Measurements from ENCODE around the gene PDE4D.

Gene PDE4D

DNA sequence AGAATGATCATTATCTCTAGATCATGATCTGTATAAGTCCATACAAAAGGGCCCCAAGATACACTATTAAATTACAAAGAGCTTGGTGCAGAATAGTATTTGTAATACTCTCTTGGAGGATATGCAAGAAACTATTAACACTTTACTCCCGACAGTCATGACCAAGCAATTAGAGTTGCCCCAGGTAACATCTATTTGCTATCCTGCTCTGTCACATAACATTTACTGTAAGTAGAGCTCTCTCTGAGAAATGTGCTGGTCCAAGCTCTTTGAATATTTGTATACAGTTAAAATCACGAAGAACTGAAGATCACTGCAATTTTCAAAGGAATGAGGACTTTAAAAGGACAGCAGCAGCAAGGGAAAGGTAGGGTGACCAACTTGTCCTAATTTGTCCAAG is 757.0 kb downstream of the PDE4D start:
- no peak for DNase-seq (ENCODE audit: low read depth)

DNA sequence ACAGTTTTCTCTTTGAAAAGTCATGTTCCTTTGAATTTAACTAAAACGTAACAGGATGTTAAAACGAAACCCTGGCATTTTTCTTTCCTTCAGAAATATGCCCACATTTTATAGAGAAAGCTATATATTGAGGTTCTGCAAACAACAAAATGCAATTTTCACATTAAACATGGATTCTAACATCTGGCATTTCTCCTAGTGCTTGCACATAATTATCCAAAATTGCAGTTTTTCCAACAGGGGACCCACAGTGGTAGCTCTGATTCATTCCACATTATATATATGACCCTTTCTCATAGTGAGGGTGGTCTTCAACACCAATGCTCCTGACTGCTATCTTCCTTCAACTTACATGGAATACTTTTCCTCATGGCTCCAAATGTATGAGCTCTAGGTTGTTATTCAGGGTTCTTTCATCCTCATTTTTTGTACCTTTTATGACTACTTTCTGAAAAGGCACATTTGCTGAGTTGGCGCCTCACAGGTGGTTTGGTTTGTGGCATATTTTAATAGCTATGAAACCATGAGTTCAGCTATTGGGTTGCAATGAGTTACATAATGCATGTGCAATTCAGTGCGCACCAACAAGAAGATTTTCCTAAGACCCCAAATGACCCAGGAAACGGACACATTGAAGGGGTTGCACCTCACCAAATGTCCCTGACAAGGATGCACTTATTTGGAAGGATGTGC is 758.9 kb downstream of the PDE4D start:
- DNase-seq (ENCODE audit: low read depth) = no peak

DNA sequence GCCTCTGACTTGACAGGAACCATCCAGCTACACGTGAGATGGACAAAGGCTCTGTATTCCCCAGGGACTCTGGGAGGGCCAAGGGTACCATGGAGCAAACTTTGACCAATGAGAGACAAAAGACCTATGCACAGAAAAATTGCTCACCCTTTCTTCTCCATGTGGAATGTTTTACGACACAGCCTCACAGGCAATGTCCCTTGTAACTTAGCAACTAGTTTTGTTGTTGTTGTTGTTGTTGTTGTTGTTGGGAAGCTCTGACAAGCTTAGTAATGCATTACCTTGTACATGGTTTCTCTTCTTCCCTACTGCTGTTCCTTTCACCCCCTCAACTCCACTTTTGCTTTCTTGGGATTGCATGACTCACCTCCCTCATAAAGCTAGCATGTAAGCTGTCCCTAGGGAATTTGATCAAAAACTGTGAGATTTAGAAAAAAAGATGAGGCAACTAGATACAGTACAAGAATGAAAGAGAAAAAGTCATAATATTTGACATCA is 759.7 kb downstream of the PDE4D start:
- DNase-seq (ENCODE audit: low read depth) = no peak

DNA sequence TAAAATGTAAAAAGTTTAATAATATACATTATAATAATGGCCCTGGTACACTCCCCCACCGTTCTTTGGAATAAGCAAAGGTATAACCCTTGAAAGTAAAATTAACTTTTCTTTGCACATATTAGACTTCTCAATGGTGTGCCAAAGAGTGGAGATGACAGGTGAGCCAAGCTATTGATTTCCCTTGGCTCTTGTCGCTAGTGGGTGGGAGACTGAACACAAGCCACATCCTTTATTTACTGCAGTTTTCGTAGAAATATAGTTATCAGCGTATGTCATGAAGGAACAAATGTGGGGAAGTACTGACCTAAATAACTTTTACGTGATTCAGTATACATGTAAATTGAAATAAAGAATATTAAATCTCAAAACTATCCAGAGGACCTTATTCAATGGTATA is 761.4 kb downstream of the PDE4D start:
- no peak for DNase-seq (ENCODE audit: low read depth)

DNA sequence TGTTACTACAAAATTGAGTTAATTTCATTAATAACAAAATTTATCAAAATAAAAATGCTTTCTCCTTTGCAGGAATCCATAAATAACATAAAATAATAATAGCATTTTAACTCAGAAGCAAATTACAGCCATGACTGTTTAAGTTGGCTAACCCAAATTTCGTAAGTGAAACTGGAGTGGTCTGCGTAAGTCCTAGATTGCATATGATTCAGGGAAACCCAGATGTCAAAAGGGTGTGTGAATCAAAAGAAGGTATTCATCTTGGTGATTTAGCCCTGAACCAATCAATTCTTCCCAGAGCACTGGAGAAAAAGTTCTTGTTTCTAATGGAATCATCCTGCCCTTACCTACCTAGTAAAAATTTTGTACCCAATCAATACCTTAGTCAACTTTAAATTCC is 763.1 kb downstream of the PDE4D start:
- no peak for DNase-seq (ENCODE audit: low read depth)

DNA sequence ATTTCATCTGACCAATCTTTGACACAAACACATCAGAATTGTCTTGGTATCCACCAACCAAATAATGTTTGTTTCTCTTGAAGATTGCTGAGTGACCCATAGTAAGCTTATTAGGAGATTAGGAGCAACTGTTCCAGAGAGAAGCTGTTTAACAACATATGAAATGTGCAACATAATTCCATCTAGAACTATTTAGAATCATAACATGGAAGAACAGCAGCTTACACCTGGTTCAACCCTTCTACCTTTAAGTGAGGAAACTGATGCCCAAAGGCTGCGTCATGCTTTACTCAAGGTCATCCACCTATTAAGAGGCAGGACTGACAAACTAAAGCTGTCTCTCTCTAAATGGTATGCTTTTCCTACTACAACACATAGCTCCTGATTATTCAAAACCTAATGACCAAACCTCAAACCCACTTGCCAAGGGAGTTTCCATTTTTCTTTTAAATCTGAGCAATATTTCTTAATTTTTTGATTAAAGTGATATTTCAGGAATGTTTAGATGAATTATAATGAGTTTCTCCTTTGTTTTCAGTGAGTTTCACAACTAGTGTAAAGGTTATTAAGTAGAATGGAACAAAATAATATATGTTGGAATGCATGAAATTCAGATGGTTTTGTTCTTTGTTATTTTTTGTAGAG is 764.8 kb downstream of the PDE4D start:
- no peak for DNase-seq (ENCODE audit: low read depth)

DNA sequence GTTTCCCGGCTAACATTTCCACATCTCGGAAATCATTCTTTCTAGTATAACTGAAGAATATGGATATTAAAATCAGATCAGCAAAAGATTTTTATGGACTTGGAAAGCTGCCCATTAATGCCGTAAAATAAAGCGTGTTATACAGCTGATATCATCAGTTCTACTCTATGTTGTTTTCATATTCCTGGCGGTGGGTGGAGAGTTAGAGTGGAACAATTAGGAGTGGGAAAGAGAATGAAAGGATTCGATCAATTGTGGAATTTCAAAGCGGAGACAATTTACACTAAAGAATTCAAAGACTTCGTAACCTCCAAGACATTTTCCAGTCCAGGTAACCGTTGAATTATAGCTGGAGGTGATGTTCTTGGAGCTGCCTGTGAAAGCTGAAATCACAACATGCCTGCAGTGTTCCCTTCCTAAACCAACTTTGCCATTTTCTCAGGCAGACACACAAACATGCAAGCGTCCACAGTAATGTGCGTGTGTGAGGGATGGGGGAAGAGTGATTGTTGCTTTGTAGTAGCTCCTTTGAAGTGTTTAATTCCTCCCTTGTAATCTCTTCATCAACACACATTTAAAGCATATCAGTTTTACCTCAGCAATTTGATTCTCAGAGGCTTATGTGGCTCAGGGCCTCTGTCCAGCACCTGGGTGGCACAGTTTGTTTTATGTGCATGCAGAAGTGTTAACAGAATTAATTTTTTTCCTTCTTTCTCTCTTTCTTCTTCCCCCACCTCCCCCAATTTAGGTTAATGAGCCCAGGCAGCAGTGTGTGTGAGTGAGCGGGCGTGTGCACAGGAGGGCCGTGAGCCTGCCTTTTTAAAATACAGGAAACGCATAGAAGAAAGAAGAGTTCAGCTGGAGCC is 766.6 kb downstream of the PDE4D start:
- DNase-seq (ENCODE audit: low read depth) = no peak

DNA sequence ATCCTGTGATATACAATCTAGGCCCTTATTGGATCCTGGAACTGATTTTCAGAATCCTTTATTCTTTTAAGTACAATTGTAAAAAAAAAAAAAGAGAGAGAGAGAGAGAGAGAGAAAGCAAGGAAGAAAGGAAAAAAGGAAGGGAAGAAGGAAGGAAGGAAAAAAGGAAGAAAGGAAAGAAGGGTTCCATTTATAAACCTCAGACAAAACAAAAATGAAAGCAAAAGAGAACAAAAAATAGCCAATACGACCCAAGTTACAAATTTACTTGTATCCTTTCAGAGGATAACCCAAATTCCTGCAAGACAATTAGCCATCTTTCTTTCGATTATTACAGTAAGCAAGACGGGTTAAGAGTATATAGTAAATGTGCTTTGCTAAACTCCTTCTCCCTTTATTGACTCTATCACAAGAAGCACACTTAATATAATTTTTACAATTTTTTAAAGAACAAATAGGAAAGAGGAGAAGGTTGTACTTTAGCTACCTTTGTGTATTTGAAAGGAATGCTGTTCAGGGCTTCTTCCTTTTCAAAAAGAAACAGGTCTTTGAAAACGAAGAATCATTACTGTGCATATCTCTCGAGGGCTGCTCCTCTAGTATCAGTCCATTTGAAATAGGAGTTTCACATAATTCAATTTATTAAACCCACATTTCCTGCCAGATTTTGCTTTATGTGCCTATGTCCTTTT is 767.4 kb downstream of the PDE4D start:
- no peak for DNase-seq (ENCODE audit: low read depth)

DNA sequence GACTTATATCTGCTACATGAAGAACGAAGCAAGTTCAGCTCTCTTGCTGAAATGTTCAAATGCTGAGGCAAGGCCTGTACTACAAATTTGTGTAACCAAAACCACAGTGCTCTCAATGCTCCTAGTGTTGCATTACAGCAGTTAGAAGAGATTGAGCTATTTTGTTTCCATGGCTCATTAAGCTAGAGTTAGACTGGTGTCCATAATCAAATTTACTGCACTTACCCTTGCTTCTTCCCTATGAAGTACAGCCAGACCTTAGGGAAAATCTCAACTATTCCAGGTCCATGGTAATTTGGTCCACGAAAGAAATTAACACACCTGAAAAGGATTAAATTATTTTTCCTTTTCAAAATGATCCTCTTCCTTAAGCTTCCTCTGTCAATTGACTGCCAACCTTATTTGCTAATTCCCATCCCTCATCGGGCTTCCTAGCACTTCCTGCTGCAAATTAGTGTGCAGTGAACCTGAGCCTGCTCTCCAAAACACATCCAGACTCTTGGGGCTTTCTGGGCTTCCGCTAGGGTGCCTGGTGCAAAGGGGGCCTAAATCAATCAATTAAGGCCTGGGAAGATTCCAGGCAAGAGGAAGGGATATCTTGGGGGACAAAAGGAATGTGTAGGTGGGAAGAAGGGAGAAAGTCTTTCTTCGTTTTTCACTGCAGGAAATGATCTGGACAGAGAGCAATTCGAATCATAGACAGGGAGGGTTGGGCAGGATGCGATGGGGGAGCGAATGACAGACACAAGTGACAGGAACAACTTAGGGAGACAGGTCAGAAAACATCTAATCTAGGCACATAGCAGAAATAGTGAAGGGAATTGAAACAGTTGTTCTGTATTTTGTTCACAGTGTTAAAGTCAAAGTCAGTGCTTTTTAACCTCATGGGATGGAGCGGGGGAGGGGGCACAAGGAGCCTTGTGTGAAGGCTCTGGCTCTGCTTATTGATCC is 768.2 kb downstream of the PDE4D start:
- no peak for DNase-seq (ENCODE audit: low read depth)

DNA sequence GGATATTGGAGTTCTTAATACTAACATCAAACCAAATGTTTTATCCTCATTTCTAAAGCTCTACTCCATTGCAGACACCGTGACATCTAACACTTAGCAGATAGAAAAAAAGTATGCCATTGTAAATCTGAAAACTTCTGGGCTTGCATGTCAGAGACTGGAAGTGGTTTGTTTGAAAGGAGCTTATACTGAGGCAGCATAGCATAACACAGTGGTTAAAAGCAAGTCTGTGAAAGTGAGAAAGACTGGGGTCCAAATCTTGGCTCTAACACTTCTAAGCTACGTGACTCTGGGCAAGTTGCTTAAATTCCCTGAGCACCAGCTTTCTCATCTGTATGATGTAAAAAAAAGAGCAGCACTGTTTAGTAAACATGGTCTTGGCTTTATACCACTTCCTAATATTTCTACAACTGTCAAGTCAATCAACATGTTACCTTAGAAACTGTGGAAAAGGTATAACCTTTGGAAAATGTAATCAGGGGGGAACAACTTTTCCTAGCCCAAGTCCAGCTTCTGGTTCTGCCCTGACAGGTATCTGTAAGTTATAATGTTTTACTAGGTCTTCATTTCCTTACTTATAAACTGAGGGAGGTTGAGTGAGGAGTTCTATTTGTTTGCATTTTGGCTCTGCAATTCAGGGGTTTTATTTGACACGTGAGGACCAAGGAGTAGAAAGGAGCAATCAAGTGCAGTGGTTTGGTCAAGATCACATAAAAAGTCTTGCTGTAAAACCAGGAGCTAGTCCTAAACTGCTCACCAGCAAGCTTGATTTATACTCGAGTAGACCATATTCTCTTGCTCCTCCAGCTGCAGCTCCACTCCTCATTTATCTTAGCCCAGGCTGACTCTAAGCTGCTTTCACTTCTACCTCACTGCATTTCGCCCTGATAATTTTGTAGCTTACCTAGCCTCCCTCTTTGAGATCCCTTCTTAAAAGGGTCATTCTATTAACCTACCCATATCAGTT is 769.6 kb downstream of the PDE4D start:
- no peak for DNase-seq (ENCODE audit: low read depth)

DNA sequence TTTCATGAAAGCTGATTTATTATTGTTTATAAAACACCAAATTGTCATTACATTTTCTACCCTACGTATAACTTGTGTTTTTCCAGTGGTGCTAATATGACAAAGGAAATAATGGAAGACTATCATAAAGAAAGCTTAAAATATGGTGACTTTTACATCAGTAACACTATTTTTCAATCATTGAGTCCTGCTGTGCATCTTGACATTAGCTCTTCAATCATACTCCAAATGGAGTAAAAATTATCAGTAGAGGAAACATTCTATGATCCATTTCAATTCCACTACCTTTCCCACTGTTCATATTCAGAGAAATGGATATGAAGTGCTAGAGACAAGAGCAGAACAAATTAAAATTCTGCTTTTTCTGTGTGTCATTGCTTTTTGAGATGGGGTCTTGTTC is 774.0 kb downstream of the PDE4D start:
- DNase-seq (ENCODE audit: low read depth) = no peak

DNA sequence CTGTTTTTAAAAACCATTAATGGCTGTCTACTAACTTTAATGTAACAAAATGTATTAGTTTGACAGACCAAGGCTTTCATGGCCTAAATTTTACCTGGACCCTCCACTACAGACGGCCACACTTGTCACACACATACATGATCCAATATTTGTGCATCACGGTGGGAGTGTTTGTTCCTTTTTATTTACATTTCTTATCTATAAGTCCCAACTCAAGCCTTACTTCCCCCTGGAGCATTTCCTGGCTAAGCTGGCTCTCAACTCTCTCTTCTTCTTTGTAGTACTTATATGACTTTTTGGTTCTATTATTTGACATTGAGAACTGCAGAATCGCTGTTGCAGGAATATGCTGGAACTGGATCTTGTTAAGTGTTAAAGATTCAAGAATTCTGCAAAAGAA is 776.2 kb downstream of the PDE4D start:
- DNase-seq (ENCODE audit: low read depth) = no peak

DNA sequence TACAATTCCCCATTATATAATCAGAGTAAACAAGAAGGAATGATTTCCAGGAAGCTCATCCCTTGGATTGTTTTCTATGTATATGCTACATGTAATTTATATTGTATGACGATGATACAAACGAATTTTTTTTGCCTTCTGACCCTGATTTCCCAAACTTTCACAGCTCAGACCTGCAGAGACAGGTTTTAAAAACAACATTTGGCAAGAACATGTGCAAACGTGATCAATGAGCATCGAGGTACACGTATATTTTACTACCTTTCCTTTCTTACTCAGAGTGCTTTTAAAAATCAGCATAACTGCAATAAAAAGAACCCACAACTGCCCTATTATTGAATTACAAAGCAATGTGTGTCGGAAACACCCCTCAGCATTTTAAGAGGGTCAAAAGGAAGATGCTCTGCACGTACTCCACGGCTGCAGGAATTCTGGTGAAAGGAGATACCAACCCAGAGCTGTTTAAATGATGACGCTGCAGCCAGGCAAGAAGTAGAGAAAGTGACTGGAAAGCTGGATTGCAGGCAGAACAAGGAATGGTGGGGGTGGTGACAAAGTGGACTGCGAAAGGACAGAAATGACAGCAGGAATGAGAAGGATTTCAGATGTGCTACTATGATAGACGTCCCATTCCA is 777.2 kb downstream of the PDE4D start:
- no peak for DNase-seq (ENCODE audit: low read depth)

DNA sequence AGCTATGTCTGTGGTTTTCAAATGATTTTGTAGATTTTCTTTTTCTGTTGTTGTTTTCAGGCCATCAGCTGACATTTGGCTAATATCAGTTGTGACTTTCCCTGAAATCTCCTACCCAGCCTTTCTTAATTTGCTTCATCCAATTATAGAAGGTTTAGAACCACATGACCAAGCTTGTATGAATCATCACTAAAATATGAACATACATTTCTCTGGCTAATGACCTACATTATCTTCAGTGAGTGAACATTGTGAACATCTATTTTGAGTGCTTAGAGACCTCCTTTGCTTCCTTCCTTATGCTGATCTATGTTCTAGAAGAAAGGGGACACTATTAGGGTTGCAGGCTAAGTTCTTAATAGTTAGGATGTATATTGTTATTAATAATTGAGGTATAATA is 778.2 kb downstream of the PDE4D start:
- DNase-seq (ENCODE audit: low read depth) = no peak

DNA sequence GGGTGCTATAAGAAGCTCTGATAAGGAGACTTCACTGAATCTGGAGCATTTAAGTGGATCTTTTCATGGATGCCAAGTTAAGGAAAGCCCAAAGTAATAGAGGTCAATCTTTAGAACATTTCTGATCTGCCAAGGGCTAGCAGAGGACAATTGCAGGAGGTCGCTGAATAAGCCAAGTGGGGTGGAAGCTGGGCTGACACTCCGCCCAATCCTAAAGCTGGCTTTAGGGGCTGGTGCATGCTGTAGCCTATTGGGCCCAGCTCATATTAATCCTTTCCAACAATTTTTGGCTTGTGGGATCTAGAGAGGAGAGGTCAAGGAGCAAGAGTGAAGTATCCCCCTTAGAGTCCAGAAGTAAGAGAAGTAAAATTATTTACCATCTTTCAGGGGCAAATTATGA is 784.1 kb downstream of the PDE4D start:
- no peak for DNase-seq (ENCODE audit: low read depth)

DNA sequence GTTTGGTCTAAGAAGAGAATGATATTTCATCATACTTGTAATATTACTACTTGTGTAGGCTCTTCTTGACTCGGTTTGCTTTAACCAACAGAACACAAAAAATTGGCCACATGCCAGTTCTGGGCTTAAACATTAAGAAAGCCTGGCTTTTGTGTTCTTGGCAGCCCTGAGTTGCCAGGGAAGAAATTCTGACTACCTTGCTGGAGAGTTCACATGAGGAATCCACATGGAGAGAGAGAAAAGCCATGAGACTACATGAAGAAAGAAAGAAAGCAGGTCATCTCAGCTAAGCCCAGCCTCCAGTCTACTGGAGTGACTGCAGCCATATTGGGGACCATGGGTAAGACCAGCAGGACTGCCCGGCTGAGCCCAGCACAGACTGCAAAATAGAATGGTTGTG is 785.8 kb downstream of the PDE4D start:
- no peak for DNase-seq (ENCODE audit: low read depth)

DNA sequence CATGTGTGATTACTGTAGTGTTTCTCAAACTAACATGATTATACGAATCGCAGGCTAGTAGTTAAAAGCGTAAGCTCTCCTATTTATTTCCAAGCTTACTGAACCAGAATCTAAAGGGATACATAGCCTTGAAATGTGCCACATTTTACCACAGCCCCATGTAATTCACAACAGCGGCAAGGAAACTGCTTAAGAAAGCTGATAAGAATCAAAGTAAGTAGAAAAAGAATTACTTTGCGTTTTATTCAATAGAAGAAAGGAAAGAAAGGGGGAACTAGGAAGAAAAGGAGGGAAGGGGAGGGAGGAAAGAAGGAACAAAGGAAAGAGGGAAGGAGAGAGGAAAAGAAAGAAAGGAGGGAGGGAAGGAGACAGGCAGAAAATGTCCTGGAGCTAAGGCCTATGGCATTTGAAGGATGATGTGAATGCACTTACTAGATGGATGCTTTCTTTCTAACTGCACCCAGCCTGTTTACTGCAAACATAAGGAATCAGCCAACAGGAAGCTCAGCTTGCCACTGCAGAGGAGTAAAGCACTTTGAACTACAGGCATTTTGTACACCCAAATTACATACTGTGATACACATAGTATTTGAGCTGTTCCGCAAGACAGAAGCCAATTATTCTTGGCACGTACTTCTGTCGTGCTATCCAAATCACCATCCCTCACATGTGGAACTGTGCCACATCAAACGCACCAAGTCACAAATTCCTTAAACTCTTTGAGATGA is 789.0 kb downstream of the PDE4D start:
- no peak for DNase-seq (ENCODE audit: low read depth)

DNA sequence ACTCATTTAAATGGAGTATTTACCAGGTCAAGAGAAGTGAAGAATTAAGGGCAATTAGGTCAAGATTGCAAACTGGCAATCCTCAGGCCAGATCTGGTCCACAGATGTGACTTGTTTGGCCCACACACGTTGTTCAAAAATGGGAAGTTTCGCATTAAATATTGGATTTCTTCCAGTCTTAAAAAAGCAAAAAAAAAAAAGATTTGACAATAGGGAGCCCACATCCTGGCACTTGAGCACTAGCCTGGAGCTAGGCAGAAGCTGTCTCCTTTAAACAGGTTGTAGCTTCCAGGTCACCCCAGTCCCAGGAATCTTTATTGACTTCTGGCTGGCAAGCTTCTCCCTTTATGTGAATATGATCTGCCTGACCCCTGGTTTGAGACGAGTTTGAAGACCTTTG is 790.2 kb downstream of the PDE4D start:
- DNase-seq (ENCODE audit: low read depth) = no peak

DNA sequence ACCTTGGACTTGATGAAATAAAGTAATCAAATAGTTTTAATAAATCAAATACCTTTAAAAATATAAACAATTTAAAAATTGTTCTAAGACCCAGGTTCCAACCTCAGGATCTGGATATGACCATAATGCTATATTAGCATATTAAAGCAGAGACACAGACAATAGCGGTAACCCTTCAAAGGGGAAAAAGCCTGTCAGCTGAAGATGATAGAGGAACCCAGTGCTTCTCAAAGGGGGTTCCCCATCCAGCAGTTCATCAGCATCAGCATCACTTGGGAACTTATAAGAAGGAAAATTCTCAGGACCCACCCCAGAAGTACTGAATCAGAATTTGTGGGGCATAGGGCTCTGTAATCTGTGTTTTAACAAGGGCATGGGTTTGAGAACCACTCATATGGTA is 791.1 kb downstream of the PDE4D start:
- DNase-seq (ENCODE audit: low read depth) = no peak
